ENCODE measurements around the gene OGFR.

DNA sequence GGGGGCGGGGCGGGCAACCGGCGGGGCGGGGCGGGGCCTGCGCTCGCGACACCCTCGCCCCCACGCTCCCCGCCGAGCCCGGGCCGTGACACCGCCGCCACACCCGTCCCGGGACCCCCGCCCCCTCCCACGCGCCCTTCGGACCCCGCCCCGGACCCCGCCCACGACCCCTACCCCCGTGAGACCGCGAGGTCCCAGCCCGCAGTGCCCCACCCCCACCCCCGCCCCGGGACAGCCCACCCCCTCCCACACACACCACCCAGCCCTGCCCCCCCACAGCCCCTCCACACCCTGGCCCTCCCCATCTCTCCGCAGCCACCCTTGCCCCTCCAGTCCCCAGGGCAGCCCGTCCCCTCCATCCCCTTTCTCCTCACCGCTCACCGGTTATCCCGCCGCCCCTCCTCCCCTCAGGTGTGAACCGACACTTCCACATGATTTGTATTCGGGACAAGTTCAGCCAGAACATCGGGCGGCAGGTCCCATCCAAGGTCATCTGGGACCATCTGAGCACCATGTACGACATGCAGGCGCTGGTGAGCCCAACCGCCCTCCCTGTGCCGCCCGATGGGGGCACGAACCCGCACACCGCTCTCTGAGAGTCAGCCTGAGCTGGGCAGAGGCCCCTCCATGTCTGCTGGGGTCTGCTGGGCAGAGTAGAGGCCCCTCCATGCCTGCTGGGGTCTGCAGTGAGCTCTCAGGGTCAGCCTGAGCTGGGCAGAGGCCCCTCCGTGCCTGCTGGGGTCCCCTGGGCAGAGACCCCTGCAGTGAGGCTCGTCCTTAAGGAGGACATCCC, 7.7 kb upstream of the OGFR start:
- TF ChIP-seq, protein P1, sequence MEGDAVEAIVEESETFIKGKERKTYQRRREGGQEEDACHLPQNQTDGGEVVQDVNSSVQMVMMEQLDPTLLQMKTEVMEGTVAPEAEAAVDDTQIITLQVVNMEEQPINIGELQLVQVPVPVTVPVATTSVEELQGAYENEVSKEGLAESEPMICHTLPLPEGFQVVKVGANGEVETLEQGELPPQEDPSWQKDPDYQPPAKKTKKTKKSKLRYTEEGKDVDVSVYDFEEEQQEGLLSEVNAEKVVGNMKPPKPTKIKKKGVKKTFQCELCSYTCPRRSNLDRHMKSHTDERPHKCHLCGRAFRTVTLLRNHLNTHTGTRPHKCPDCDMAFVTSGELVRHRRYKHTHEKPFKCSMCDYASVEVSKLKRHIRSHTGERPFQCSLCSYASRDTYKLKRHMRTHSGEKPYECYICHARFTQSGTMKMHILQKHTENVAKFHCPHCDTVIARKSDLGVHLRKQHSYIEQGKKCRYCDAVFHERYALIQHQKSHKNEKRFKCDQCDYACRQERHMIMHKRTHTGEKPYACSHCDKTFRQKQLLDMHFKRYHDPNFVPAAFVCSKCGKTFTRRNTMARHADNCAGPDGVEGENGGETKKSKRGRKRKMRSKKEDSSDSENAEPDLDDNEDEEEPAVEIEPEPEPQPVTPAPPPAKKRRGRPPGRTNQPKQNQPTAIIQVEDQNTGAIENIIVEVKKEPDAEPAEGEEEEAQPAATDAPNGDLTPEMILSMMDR (conservative IDR thresholded peaks at IDR 0.05; ENCODE audit: low read depth, low read length) = no peak
- no peak for TF ChIP-seq EZH2 (IDR thresholded peaks at IDR 0.05; ENCODE audit: low read length, unreplicated experiment)

Data from PC-3 (cell line).